LNCaP clone FGC (cell line): ENCODE data around the gene MTFMT.

ENCODE experiments used
- DNase-seq: peaks from one replicate; pipeline ENCODE4 v3.0.0-alpha.2; 2011; ENCODE audit warnings: low read depth
- H3K4me3 ChIP-seq: 2 replicates; pipeline ENCODE4 v1.5.1; 2011; ENCODE audit warnings: mild to moderate bottlenecking, low read depth, low read length, control low read depth
- TF ChIP-seq, protein P1 (sequence below): IDR thresholded peaks from 2 replicates; pipeline ENCODE4 v1.5.1; 2012; ENCODE audit warnings: mild to moderate bottlenecking; ENCODE audit not compliant: control insufficient read depth, insufficient read depth; ENCODE audit errors: extremely low read depth

The MTFMT gene

DNA sequence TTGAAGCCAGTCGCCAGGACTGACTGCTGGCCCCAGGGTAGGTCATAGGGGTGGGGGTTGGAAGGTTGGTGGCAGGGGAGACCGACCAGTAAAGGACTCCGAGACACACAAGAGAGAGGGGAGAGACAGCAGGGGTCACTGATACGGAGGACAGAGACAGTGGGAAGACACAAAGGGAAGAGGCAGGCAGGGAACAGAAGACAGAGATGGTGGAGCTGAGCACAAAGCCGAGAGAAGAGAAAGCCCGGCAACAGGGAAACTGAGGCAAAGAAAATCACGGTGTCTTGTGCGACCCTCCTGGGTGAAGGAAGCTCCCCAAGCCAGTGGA lies 37.8 kb upstream of the MTFMT start:
- TF ChIP-seq, protein P1, sequence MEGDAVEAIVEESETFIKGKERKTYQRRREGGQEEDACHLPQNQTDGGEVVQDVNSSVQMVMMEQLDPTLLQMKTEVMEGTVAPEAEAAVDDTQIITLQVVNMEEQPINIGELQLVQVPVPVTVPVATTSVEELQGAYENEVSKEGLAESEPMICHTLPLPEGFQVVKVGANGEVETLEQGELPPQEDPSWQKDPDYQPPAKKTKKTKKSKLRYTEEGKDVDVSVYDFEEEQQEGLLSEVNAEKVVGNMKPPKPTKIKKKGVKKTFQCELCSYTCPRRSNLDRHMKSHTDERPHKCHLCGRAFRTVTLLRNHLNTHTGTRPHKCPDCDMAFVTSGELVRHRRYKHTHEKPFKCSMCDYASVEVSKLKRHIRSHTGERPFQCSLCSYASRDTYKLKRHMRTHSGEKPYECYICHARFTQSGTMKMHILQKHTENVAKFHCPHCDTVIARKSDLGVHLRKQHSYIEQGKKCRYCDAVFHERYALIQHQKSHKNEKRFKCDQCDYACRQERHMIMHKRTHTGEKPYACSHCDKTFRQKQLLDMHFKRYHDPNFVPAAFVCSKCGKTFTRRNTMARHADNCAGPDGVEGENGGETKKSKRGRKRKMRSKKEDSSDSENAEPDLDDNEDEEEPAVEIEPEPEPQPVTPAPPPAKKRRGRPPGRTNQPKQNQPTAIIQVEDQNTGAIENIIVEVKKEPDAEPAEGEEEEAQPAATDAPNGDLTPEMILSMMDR, result no peak
- DNase-seq, result no peak
- H3K4me3 ChIP-seq, result no peak overlapping the region

DNA sequence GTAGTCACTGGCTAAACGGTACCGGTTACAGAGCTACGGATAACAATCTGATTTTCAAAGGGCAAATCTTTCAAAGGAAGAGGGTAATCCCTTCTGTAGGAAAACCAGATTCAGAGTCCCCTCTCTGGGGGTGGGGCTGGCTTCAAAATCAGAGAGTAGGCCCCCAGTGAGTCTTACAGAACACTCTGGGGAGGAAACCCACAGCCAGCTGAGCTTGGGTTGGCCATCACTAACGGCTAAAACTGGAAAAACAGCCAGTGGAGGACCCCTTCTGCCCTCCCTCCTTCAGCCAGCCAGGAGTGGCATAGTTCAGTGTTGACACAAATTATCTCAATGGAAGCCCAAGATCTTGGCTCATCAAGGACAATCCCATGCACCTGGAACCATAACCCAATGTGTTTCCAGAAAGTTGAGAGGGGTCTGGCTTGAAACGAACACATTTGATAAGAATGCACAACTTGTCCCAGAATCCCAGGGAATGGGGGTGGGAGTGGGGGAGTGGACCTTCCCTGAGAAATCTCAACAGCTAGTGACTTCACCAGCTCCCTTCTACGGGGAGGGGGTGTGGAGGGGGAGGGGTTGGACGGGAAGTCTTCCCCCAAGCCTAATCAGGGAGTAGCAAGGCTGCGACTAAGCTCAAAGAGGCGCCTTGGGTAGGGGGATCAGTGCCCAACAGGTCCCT lies 37.3 kb upstream of the MTFMT start:
- no peak for DNase-seq
- TF ChIP-seq, protein P1, result no peak
- no peak overlapping the region for H3K4me3 ChIP-seq

DNA sequence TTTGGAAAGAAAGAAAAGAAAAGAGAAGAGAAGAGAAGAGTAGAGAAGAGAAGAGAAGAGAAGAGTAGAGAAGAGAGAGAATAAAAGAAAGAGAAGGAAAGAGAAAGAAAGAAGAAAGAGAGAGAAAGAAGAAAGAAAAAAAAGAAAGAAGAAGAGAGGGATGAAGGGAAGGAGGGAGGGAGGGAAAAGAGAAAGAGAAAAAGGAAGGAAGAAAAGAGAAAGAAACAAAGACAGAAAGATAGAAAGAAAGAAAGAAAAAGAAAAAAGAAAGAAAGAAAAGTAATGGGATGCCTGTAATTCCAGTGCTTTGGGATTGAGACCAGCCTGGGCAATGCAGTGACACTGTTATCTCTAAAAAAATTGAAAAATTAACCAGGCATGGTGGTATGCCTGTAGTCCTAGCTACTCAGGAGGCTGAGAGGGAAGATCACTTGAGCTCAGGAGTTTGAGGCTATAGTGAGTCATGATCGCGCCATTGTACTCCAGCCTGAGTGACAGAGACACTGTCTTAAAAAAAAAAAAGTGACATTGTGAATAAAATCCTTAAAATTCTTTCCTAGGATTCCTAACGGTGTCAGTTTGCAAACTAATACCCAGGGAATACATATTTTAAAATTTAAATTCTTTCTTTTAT lies 36.7 kb upstream of the MTFMT start:
- H3K4me3 ChIP-seq, result no peak overlapping the region
- no peak for DNase-seq
- TF ChIP-seq, protein P1, result no peak

DNA sequence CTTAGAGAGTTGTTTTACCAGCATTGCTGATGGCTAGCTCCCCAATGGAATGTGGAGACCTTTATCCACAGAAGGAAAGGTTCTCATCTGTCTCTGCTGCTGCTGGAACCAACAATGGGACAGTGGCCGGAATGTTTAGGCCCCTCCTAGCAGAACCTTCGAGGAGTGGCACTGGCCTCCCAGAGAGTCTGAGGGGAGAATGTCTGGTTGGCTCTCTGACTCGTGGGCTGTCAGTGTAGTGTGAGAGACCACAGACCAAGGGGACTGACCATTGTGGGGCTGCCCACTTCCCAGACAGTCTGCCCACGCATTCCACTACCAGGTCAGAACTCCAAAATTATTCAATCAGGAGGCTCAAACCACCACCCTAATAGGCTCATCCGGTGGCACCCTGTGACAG lies 33.3 kb upstream of the MTFMT start:
- H3K4me3 ChIP-seq, result no peak overlapping the region

DNA sequence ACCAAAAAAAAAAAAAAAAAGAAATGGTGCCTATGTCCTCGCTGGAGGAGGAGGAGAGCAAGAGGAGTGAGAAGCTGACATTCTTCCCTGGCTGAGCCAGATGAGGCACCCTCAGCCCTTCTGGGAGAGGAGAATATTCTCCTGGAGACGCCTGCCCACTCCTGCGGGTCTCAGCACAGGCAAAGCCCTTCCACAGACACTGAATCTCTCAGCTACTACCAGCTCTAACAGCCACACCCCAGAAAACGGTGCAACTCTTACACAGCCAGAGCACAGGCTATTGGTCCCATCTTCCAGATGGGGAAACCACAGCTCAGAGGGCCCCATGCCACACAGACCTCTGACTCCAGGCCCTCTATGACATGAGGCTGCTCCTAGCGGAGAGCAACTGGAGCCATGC lies 32.6 kb upstream of the MTFMT start:
- no peak for DNase-seq
- TF ChIP-seq, protein P1, result no peak
- H3K4me3 ChIP-seq, result no peak overlapping the region

More for the DNA sequence above, 33.3 kb upstream of the MTFMT start:
- TF ChIP-seq, protein P1, result no peak
- DNase-seq, result no peak

DNA sequence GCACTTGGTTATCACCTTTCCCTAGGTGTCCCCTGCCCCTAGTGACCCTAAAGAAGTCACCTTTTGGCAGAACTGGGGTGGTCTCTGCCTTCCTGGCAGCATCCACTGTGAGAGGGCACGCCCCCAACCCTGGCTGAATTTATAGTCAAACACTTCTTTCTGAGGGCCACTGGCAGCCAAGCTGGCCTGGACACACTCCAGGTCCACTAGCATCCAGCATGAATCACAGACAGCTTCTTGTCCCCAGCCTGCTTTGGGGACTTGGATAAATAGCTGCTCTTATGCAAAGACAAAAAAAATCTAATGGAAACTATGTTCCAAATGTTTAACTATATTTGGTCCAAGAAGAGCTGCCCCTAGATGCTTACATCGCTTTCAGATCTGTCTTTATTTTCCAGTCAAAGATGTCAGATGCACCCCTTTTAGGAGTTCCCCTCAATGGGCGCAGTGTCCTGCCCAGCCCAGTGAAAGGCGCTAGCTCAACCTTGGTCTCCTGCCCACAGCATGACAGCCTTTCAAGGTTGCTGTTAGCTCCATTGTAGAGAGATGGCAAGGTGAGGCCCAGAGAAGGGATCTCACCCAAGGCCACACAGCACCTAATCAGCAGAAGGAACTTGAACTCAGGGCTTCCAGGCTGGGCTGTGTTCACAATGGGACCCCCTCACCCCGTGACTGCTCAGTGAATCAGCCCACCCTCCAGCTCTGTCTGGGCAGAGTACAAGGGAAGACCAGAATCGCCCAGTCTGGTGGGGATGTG lies 31.4 kb upstream of the MTFMT start:
- H3K4me3 ChIP-seq, result no peak overlapping the region
- TF ChIP-seq, protein P1, result no peak
- no peak for DNase-seq
